Keratinocyte (primary cell): ENCODE results near the gene PPM1D.

Experiments
- CTCF ChIP-seq, 3 experiments: IDR thresholded peaks in 1 of 3; conservative IDR thresholded peaks in 1 of 3; optimal IDR thresholded peaks in 1 of 3; 2 replicates in 2 of 3; 3 replicates in 1 of 3; pipeline versions ENCODE3 to v1.5.1; 2011; ENCODE audit warnings: low read length in 3 of 3, mild to moderate bottlenecking in 3 of 3, moderate library complexity in 2 of 3, control low read depth in 1 of 3, inconsistent platforms in 1 of 3; ENCODE audit not compliant: insufficient read depth in 2 of 3; ENCODE audit errors: extremely low read depth in 1 of 3
- EZH2 ChIP-seq: IDR thresholded peaks from one replicate; pipeline ENCODE4 v1.6.1; 2012; ENCODE audit warnings: inconsistent platforms, mild to moderate bottlenecking, low read length, moderate library complexity

GRCh38 chr17:60628252-60628889 is 28.4 kb downstream of the PPM1D start:
- TF ChIP-seq CTCF (optimal IDR thresholded peaks at IDR 0.05 in 1 of 3, IDR thresholded peaks at IDR 0.05 in 1 of 3, conservative IDR thresholded peaks at IDR 0.05 in 1 of 3; ENCODE audit: extremely low read depth in 1 of 3, insufficient read depth in 2 of 3, low read length in 3 of 3) (no peak), EZH2 (no peak)
